AG04450 (cell line): Measurements from ENCODE around the gene NOC4L. TPM values are rescaled to one million over a fixed set of nuclear protein-coding genes. Genes with fewer than 3 reads are reported as not detected.
"Not testable (repeated sequence)": the region's sequence is repeated elsewhere in the genome, so short reads cannot be mapped to it uniquely, and the experiment has no call there.

ENCODE experiments used
- CTCF ChIA-PET: fragments of 300-600, 350-600 bp; formaldehyde crosslinking; extraction: SDS; loops from one replicate; lab custom pipeline; 2022; ENCODE audit warnings: antibody characterized with exemption, inconsistent platforms; lab: Charles Lee
- POLR2A ChIA-PET: fragments of 350-600 bp; formaldehyde crosslinking; extraction: SDS; loops from one replicate; lab custom pipeline; 2021; ENCODE audit warnings: antibody characterized with exemption, inconsistent platforms; lab: Yijun Ruan, JAX
- DNase-seq: peaks from one replicate; pipeline ENCODE4 v3.0.0-alpha.2; 2011; ENCODE audit warnings: low read depth, low spot score
- H3K27ac ChIP-seq: one replicate; pipeline ENCODE4 v1.5.1; 2012; ENCODE audit warnings: low read depth, low read length, control low read depth
- H3K27me3 ChIP-seq: one replicate; pipeline ENCODE4 v1.6.0; 2012; ENCODE audit warnings: low read length; ENCODE audit not compliant: control insufficient read depth, insufficient read depth
- H3K4me3 ChIP-seq: 2 replicates; pipeline ENCODE4 v1.5.1; 2011; ENCODE audit warnings: mild to moderate bottlenecking, low read depth, low read length, control low read depth
- H3K9me3 ChIP-seq: 2 replicates; pipeline ENCODE4 v1.5.1; 2012; ENCODE audit warnings: low read length; ENCODE audit not compliant: control insufficient read depth, insufficient read depth
- polyA plus RNA-seq: library from polyadenylated mRNA; depleted of rRNA; stranded (reverse); fragments of >200 nt; gene quantifications from 2 replicates; pipeline ENCODE4 v1.2.3, GENCODE V29; 2011
- TF ChIP-seq, protein P1 (sequence below): IDR thresholded peaks from 2 replicates; pipeline ENCODE4 v1.5.1; 2011; ENCODE audit warnings: low read depth, low read length, control low read depth, inconsistent platforms

The NOC4L gene
- polyA plus RNA-seq, 1 experiment: 2.9 TPM

DNA sequence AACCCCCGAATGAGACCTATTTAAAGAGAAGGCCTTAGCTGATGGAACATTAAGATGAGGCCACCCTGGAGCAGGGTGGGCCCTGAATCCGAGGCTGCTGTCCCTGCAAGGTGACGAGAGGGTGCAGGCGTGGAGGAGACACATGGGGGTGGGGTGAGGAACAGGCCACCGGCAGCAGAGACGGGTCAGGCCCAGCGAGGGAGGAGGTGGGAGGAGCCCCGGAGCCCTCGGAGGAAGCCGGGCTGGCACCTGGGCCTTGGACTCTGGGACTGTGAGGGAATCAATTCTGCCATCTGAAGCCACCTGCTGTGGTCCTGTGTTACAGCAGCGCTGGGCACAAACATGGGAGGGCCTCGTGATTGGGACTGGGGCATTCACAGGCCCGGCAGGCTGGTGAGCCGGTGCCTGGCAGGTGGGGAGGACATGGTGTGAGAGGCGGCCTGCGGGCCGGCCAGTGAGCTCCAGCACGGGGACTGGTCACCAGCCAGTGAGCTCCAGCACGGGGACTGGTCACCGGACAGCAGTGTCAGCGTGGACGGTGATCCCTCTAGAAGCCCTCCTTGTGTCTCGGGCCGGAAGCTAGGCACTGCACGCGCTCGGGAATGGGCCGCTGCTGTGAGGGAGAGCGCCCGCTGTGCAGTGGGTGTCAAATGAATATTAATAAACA is 46.7 kb downstream of the NOC4L start:
- Histone ChIP-seq H3K4me3 (no peak overlapping the region), H3K27me3 (peaks cover 14% of the 10 kb centered on the region), H3K9me3 (peaks cover 37% of the 10 kb centered on the region), H3K27ac (no peak overlapping the region)
- DNase-seq: no peak
- TF ChIP-seq, protein P1, sequence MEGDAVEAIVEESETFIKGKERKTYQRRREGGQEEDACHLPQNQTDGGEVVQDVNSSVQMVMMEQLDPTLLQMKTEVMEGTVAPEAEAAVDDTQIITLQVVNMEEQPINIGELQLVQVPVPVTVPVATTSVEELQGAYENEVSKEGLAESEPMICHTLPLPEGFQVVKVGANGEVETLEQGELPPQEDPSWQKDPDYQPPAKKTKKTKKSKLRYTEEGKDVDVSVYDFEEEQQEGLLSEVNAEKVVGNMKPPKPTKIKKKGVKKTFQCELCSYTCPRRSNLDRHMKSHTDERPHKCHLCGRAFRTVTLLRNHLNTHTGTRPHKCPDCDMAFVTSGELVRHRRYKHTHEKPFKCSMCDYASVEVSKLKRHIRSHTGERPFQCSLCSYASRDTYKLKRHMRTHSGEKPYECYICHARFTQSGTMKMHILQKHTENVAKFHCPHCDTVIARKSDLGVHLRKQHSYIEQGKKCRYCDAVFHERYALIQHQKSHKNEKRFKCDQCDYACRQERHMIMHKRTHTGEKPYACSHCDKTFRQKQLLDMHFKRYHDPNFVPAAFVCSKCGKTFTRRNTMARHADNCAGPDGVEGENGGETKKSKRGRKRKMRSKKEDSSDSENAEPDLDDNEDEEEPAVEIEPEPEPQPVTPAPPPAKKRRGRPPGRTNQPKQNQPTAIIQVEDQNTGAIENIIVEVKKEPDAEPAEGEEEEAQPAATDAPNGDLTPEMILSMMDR: no peak
- ChIA-PET POLR2A (no interaction called here), CTCF (no interaction called here)

DNA sequence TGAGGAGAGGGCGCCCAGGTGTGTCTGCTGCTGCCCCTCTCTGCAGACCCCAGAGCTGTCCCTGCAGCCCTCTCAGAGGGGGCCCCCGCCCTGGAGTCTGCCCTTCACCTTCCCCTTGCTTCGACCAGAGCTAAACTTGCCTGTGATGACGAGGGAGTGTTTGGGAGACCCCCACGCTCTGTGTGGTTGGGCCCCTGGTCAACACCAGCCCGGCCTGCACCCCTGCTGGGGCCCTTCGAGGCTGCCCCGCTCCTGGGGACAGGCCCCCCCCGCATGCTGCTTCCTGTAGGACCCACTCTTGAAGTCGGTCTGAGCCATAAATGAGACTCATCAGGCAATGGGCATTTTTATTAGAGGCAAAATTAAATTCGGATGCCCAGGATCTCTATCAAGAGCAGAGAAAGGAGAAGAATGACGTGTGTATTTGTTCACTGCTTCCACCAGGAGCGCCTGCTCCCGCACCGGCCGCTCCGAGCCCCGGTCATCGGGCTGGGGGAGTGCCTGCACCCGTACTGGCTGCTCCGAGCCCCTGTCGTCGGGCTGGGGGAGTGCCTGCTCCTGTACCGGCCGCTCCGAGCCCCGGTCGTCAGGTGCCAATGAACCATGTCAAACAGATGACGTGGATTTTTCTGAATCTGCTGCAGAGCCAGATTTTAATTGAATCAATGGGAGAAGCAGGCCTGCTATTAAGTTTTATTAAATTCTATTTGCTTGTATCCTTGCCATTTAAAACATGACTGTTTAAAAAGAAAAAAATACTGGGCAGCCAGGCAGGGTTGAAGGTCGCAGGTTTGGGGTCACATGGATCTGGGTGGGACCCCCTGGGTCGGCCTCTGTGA is 47.7 kb downstream of the NOC4L start:
- Histone ChIP-seq H3K4me3 (no peak overlapping the region), H3K27me3 (peaks cover 10% of the 10 kb centered on the region), H3K27ac (no peak overlapping the region), H3K9me3 (peaks cover 34% of the 10 kb centered on the region)
- POLR2A ChIA-PET: no interaction called here
- TF ChIP-seq, protein P1: no peak
- CTCF ChIA-PET: no interaction called here
- no peak for DNase-seq

DNA sequence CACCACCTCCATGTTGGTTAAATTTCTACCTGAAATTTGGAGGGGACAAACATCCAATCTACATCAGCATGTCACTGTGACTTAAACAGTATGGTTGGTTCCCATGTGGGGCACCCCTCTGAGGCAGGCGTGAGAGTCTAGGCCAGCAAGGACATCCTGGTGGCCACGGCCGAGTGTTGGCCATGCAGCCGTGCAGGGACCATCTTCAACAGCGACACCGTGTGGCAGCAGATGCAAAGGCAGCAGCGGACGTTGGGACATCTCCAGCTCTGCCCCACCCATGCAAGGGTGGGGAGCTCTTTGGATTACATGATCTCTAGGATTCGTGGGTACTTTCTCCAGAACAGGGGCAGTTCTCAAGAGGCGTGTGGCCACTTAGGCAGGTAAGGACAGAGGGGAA is 49.8 kb downstream of the NOC4L start:
- Histone ChIP-seq H3K9me3 (peaks cover 34% of the 10 kb centered on the region), H3K27ac (no peak overlapping the region), H3K4me3 (no peak overlapping the region), H3K27me3 (peaks cover 2% of the 10 kb centered on the region)
- ChIA-PET CTCF (no interaction called here), POLR2A (no interaction called here)
- TF ChIP-seq, protein P1: peak; percentile 14; the same call in 1 of the 2 replicates
- no peak for DNase-seq

DNA sequence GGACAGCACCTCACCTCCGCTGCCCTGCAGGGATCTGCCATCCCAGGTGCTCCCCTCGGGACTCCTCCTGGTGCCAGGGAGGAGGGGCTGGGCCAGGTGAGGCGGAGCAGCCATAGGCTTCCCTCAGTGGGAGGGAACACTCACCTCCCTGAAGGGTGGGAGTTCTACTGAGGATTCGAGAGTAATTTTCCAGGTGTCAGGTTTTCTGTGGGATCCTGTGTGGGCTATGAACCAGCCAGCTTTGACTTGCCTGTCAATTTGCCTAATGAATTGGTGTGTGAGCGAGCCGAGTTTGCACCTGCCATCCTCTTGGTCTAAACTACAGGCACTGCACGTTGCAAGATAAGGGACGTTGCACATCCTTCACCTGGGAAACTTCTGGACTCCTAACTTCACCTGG is 50.3 kb downstream of the NOC4L start:
- CTCF ChIA-PET: no interaction called here
- POLR2A ChIA-PET: no interaction called here
- no peak for DNase-seq
- TF ChIP-seq, protein P1: no peak
- Histone ChIP-seq H3K27me3 (peaks cover 2% of the 10 kb centered on the region), H3K9me3 (peaks cover 34% of the 10 kb centered on the region), H3K27ac (no peak overlapping the region), H3K4me3 (no peak overlapping the region)

DNA sequence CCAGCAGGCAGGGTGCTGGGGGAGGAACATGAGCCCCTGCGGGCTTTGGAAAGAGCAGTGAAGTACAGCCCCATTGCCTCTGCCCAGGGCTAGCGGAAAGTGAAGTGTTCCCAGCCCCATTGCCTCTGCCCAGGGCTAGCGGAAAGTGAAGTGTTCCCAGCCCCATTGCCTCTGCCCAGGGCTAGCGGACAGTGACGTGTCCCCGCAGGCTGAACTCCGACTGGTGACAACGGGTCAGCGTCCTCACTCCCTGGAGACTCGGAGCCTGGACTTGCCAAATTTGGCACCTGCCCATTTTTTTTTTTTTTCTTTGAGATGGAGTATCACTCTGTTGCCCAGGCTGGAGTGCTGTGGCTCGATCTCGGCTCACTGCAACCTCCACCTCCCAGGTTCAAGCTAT is 51.0 kb downstream of the NOC4L start:
- DNase-seq, H3K4me3 ChIP-seq, CTCF ChIA-PET, H3K27me3 ChIP-seq, POLR2A ChIA-PET, H3K27ac ChIP-seq: not testable (repeated sequence)
- peaks cover 34% of the 10 kb centered on the region for H3K9me3 ChIP-seq
